Activated B cell treated with CpG ODN at 0.5 μM for 24 hours (primary cell): ENCODE measurements around the gene SGK1. TPM values are rescaled to one million over a fixed set of nuclear protein-coding genes. Genes with fewer than 3 reads are reported as not detected.

ENCODE experiments used
- ATAC-seq: fragments of 200-7000 bp; cut with Tn5 transposase; one replicate; pipeline ENCODE4 v1.10.0; 2021; ENCODE audit warnings: low read depth, mild to moderate bottlenecking, moderate library complexity
- CTCF ChIA-PET: fragments of 350-600 bp; sonication (Branson Sonifier 250); formaldehyde crosslinking; loops from one replicate; lab custom pipeline; 2021; ENCODE audit warnings: antibody characterized with exemption; lab: Charles Lee
- POLR2A ChIA-PET: fragments of 350-600 bp; sonication (Branson Sonifier 250); formaldehyde crosslinking; loops from one replicate; lab custom pipeline; 2021; ENCODE audit warnings: antibody characterized with exemption; lab: Charles Lee
- DNase-seq: peaks from one replicate; pipeline ENCODE4 v3.0.0; 2022
- H3K27ac Mint-ChIP-seq: one replicate; pipeline ENCODE4 v1.8.0; 2020; ENCODE audit warnings: mixed read lengths
- H3K27me3 Mint-ChIP-seq: one replicate; pipeline ENCODE4 v1.8.0; 2021; ENCODE audit warnings: mixed read lengths
- H3K36me3 Mint-ChIP-seq: one replicate; pipeline ENCODE4 v1.8.0; 2021; ENCODE audit warnings: low read depth, mixed read lengths
- H3K4me1 Mint-ChIP-seq: one replicate; pipeline ENCODE4 v1.8.0; 2021; ENCODE audit warnings: mixed read lengths
- H3K4me3 Mint-ChIP-seq: one replicate; pipeline ENCODE4 v1.8.0; 2020; ENCODE audit warnings: mild to moderate bottlenecking, mixed read lengths
- H3K9me3 Mint-ChIP-seq: one replicate; pipeline ENCODE4 v1.8.0; 2020; ENCODE audit warnings: mixed read lengths
- intact Hi-C: fragments of 100-400 bp; cut with micrococcal nuclease; formaldehyde crosslinking; loops from one replicate; pipeline ENCODE4 v1.15.1; 2024
- total RNA-seq: library from RNA; stranded (reverse); gene quantifications from 2 replicates; pipeline ENCODE4 v1.2.3, GENCODE V29; 2022
- TF ChIP-seq, protein P1 (sequence below): fragments of 200-600 bp; IDR thresholded peaks from one replicate; pipeline ENCODE4 v1.8.0; 2022; ENCODE audit warnings: antibody characterized with exemption, mild to moderate bottlenecking

SGK1 gene
- total RNA-seq, 1 donor from 2014 or later = 36.2 TPM

DNA sequence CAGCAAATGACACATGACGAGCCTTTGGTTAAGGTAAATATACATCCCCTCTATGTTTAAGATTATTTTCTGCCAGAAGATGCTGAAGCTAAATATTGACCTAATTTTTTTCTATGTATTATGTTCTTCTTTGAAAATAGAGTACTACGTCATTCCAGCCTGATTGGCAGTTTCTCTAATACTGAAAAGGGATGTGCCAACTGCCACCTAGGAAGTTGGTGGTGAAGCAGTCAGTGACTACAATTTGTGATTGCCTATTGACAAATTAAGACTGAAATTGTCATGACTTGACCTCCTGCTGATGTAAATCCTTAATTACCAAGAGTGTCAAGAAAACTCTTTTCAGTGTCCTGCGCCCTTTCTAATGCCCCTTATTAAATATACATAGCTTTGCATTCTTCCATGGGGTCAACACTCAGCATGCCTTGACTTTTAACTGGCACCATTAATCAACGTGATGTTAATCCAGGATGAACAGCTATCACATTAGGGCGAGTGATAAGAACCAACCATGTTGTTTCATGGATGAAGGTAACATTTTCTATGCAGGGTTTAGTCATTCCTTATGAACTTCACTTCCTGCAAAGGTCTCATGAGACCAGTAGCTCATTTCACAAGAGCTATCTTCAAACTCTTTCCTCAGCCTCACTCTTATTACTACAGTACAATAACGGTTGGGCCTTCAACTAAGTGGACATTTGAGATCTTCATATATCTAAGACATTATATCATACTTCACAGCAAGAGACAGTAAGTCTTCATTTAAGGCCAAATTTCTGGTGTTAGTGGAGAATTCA, 22.5 kb upstream of the SGK1 start:
- Mint-ChIP-seq H3K4me3 (no peak overlapping the region), H3K9me3 (no peaks in the 10 kb centered on the region), H3K4me1 (peaks cover 10% of the 10 kb centered on the region), H3K27ac (no peak overlapping the region), H3K27me3 (no peaks in the 10 kb centered on the region), H3K36me3 (no peaks in the 10 kb centered on the region)
- CTCF ChIA-PET = no interaction called here
- DNase-seq (no peak), ATAC-seq (peak; percentile 45)
- TF ChIP-seq, protein P1, sequence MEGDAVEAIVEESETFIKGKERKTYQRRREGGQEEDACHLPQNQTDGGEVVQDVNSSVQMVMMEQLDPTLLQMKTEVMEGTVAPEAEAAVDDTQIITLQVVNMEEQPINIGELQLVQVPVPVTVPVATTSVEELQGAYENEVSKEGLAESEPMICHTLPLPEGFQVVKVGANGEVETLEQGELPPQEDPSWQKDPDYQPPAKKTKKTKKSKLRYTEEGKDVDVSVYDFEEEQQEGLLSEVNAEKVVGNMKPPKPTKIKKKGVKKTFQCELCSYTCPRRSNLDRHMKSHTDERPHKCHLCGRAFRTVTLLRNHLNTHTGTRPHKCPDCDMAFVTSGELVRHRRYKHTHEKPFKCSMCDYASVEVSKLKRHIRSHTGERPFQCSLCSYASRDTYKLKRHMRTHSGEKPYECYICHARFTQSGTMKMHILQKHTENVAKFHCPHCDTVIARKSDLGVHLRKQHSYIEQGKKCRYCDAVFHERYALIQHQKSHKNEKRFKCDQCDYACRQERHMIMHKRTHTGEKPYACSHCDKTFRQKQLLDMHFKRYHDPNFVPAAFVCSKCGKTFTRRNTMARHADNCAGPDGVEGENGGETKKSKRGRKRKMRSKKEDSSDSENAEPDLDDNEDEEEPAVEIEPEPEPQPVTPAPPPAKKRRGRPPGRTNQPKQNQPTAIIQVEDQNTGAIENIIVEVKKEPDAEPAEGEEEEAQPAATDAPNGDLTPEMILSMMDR = no peak
- POLR2A ChIA-PET = no interaction called here
- intact Hi-C loops = loop anchor here (1.0 kb wide), 1 partner anchor 9 kb away; no protein-coding TSS in a partner anchor

DNA sequence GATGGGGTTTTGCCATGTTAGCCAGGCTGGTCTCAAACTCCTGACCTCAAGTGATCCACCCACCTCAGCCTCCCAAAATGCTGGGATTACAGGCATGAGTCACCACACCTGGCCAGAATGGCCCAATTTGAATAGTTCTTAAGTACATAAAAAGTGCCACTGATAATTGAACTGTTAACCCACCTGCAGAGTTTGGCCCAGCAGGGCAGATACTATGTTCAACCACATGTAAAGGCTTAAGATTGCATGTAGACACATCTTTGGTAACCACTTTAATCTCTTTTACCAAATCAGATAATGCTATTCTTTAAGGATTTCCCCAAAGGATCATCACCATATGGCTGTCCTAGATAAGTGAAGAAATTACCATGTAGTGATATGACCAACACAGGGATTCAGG, 21.3 kb upstream of the SGK1 start:
- Mint-ChIP-seq H3K27ac (no peak overlapping the region), H3K36me3 (no peaks in the 10 kb centered on the region), H3K4me1 (peaks cover 10% of the 10 kb centered on the region), H3K9me3 (no peaks in the 10 kb centered on the region), H3K4me3 (no peak overlapping the region), H3K27me3 (no peaks in the 10 kb centered on the region)
- intact Hi-C loops = no loop called here
- CTCF ChIA-PET = no interaction called here
- ATAC-seq (no peak), DNase-seq (no peak)
- POLR2A ChIA-PET = no interaction called here
- TF ChIP-seq, protein P1 = no peak

DNA sequence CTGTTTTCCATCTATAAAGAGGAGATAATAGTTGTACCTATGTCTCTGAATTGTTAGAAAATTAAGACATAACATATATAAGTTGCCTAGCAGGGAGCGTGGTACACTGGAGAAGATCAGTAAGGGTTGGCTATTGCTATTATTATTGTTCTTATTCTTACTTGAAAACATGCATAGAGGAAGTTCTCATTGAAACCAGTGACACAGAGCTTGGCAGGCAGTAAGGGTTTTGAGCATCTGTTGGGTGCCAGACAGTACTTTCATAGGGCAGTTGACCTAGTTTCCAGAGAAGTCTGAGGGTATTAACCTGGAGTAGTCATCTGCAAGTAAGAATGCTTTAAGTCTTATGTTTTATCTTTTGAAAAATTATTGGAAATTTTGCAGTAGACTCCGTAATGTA, 13.3 kb upstream of the SGK1 start:
- no peak overlapping the region for H3K4me3 Mint-ChIP-seq
- no peaks in the 10 kb centered on the region for H3K27me3 Mint-ChIP-seq
- intact Hi-C loops = loop anchor here (1.0 kb wide), 1 partner anchor 9 kb away; no protein-coding TSS in a partner anchor
- no peak overlapping the region for H3K27ac Mint-ChIP-seq
- CTCF ChIA-PET = no interaction called here
- DNase-seq (no peak), ATAC-seq (no peak)
- peaks cover 1% of the 10 kb centered on the region for H3K9me3 Mint-ChIP-seq
- H3K36me3 Mint-ChIP-seq = no peaks in the 10 kb centered on the region
- H3K4me1 Mint-ChIP-seq = no peaks in the 10 kb centered on the region
- TF ChIP-seq, protein P1 = no peak
- POLR2A ChIA-PET = no interaction called here

DNA sequence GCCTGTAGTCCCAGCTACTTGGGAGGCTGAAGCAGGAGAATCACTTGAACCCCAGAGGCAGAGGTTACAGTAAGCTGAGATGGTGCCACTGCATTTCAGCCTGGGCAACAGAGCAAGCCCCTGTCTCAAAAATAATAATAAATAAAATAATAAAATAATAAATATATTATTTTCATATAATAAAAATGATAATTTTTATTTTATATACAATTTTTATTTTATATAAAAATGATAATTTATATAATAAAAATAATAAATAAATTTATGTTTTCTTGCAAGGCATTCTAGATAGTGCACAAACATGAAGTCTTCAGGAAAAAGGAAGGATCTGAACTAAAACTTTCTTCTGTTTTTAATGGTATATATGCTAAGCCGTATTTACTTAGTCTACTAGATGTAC, 12.6 kb upstream of the SGK1 start:
- Mint-ChIP-seq H3K4me1 (no peaks in the 10 kb centered on the region), H3K9me3 (peaks cover 2% of the 10 kb centered on the region), H3K36me3 (no peaks in the 10 kb centered on the region), H3K4me3 (no peak overlapping the region), H3K27me3 (no peaks in the 10 kb centered on the region), H3K27ac (no peak overlapping the region)
- TF ChIP-seq, protein P1 = no peak
- intact Hi-C loops = no loop called here
- DNase-seq = no peak
- POLR2A ChIA-PET = no interaction called here
- CTCF ChIA-PET = no interaction called here
- no peak for ATAC-seq

DNA sequence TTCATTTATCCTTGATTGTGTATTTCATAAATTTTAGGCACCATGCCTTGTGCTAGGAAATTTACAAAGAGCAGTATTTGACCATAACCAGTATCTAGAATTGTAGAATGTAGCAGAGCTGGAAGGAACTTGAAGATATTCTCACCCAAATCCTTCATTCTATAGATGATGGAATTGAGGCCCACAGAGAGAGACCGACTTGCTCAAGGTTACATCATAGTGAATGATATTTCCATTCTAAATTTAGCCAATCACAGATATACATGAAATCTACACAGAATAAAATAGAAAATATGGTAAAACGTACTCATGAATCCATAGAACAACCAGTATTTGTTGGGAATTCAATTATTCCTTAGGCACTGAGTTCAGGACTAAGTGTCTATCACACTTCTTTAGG, 10.9 kb upstream of the SGK1 start:
- CTCF ChIA-PET = no interaction called here
- no peak for ATAC-seq

More for the DNA sequence above, 10.9 kb upstream of the SGK1 start:
- POLR2A ChIA-PET = no interaction called here
- TF ChIP-seq, protein P1 = no peak
- no peaks in the 10 kb centered on the region for H3K27me3 Mint-ChIP-seq
- peaks cover 2% of the 10 kb centered on the region for H3K9me3 Mint-ChIP-seq
- H3K27ac Mint-ChIP-seq = no peak overlapping the region
- H3K36me3 Mint-ChIP-seq = no peaks in the 10 kb centered on the region
- no peak overlapping the region for H3K4me3 Mint-ChIP-seq
- DNase-seq = no peak
- no peaks in the 10 kb centered on the region for H3K4me1 Mint-ChIP-seq
- intact Hi-C loops = no loop called here
